Ishikawa (cell line): Measurements from ENCODE around the gene ATP6V0C.

Experiments used
- CEBPB ChIP-seq: IDR thresholded peaks from 2 replicates; pipeline ENCODE4 v1.6.1; 2012
- CREB1 ChIP-seq: IDR thresholded peaks from 2 replicates; pipeline ENCODE4 v1.6.1; 2012; ENCODE audit warnings: low read depth
- EGR1 ChIP-seq: IDR thresholded peaks from 2 replicates; pipeline ENCODE4 v1.6.1; 2012
- EP300 ChIP-seq: IDR thresholded peaks from 2 replicates; pipeline ENCODE4 v1.6.1; 2012; ENCODE audit warnings: borderline replicate concordance
- FOXM1 ChIP-seq: IDR thresholded peaks from 2 replicates; pipeline ENCODE4 v1.6.1; 2012; ENCODE audit warnings: low read depth, borderline replicate concordance
- NFIC ChIP-seq: IDR thresholded peaks from 2 replicates; pipeline ENCODE4 v1.6.1; 2012
- RAD21 ChIP-seq: IDR thresholded peaks from 2 replicates; pipeline ENCODE4 v1.6.1; 2012; ENCODE audit warnings: low read depth
- TAF1 ChIP-seq: IDR thresholded peaks from 2 replicates; pipeline ENCODE4 v1.6.1; 2012; ENCODE audit warnings: low read depth, mild to moderate bottlenecking
- TCF12 ChIP-seq: IDR thresholded peaks from 2 replicates; pipeline ENCODE4 v1.6.1; 2012; ENCODE audit warnings: low read depth
- TEAD4 ChIP-seq: IDR thresholded peaks from 2 replicates; pipeline ENCODE4 v1.6.1; 2012
- YY1 ChIP-seq: IDR thresholded peaks from 2 replicates; pipeline ENCODE4 v1.6.1; 2012; ENCODE audit warnings: low read depth
- ZBTB7A ChIP-seq: IDR thresholded peaks from 2 replicates; pipeline ENCODE4 v1.6.1; 2012; ENCODE audit warnings: low read depth
- TF ChIP-seq, protein P1 (sequence below): IDR thresholded peaks from 2 replicates; pipeline ENCODE4 v1.6.1; 2012
- TF ChIP-seq, protein P2 (sequence below): IDR thresholded peaks from 2 replicates; pipeline ENCODE4 v1.6.1; 2012; ENCODE audit warnings: low read depth, mild to moderate bottlenecking
- TF ChIP-seq, protein P3 (sequence below): IDR thresholded peaks from 2 replicates; pipeline ENCODE4 v1.6.1; 2012

The ATP6V0C gene

GRCh38 chr16:2497695-2498484 lies 15.9 kb upstream of the ATP6V0C start:
- TF ChIP-seq, protein P1, sequence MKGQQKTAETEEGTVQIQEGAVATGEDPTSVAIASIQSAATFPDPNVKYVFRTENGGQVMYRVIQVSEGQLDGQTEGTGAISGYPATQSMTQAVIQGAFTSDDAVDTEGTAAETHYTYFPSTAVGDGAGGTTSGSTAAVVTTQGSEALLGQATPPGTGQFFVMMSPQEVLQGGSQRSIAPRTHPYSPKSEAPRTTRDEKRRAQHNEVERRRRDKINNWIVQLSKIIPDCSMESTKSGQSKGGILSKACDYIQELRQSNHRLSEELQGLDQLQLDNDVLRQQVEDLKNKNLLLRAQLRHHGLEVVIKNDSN = no peak
- TF ChIP-seq YY1 (no peak), FOXM1 (no peak), CEBPB (no peak), EP300 (no peak), TEAD4 (no peak), TAF1 (no peak), TCF12 (no peak), NFIC (no peak)

GRCh38 chr16:2498531-2499253 lies 15.1 kb upstream of the ATP6V0C start:
- TF ChIP-seq FOXM1 (no peak), EGR1 (no peak), TEAD4 (no peak), ZBTB7A (no peak), TAF1 (no peak), CREB1 (no peak), TCF12 (no peak), YY1 (no peak), RAD21 (no peak), CEBPB (no peak), NFIC (no peak), EP300 (no peak)
- TF ChIP-seq, protein P2, sequence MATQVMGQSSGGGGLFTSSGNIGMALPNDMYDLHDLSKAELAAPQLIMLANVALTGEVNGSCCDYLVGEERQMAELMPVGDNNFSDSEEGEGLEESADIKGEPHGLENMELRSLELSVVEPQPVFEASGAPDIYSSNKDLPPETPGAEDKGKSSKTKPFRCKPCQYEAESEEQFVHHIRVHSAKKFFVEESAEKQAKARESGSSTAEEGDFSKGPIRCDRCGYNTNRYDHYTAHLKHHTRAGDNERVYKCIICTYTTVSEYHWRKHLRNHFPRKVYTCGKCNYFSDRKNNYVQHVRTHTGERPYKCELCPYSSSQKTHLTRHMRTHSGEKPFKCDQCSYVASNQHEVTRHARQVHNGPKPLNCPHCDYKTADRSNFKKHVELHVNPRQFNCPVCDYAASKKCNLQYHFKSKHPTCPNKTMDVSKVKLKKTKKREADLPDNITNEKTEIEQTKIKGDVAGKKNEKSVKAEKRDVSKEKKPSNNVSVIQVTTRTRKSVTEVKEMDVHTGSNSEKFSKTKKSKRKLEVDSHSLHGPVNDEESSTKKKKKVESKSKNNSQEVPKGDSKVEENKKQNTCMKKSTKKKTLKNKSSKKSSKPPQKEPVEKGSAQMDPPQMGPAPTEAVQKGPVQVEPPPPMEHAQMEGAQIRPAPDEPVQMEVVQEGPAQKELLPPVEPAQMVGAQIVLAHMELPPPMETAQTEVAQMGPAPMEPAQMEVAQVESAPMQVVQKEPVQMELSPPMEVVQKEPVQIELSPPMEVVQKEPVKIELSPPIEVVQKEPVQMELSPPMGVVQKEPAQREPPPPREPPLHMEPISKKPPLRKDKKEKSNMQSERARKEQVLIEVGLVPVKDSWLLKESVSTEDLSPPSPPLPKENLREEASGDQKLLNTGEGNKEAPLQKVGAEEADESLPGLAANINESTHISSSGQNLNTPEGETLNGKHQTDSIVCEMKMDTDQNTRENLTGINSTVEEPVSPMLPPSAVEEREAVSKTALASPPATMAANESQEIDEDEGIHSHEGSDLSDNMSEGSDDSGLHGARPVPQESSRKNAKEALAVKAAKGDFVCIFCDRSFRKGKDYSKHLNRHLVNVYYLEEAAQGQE = no peak
- TF ChIP-seq, protein P3, sequence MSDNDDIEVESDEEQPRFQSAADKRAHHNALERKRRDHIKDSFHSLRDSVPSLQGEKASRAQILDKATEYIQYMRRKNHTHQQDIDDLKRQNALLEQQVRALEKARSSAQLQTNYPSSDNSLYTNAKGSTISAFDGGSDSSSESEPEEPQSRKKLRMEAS = no peak
- TF ChIP-seq, protein P1 = no peak

- TF ChIP-seq TCF12 (no peak), CREB1 (no peak), EP300 (no peak), TAF1 (no peak)
- TF ChIP-seq, protein P3 = no peak
These were observed 14.3 kb upstream of the ATP6V0C start for GRCh38 chr16:2499454-2499853.

DNA sequence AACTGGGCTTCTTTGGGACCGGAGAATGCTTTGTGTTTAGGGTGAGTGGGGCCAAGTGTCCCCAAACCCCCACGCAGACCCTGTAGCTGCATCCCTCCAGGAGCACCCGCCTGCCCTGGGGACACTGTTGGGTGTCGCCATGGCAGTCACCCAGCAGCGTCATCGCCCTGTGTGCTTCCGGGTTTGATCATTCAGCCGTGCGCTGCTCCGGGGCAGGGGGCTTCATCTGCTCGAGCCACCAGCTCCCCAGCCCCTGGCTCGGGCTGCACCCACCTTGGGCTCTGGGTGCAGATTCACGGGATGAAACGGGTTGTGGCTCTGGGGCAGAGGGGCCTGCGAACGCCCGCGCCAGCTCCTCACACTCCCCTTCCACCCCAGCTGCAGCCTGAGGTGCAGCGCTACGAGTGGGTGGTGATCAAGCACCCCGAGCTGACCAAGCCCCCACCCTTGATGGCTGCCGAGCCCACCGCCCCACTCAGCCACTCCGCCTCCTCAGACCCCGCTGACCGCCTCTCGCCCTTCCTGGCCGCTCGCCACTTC lies 13.8 kb upstream of the ATP6V0C start:
- no peak for TF ChIP-seq TCF12
- TF ChIP-seq ZBTB7A = no peak
- TF ChIP-seq CREB1 = no peak
- TF ChIP-seq, protein P2 = no peak

GRCh38 chr16:2500430-2500917 lies 13.3 kb upstream of the ATP6V0C start:
- TF ChIP-seq YY1 (no peak), CEBPB (no peak), TEAD4 (no peak), RAD21 (no peak), TAF1 (no peak), FOXM1 (no peak), NFIC (no peak), CREB1 (no peak), EGR1 (no peak), EP300 (no peak)
- TF ChIP-seq, protein P1 = no peak
